HEK293T (cell line): ENCODE measurements around the gene GPR25.

ENCODE experiments used
- CTCF ChIA-PET: fragments of 350-600 bp; formaldehyde crosslinking; extraction: SDS; loops from one replicate; lab custom pipeline; 2021; ENCODE audit warnings: antibody characterized with exemption, inconsistent platforms; lab: Yijun Ruan, JAX
- POLR2A ChIA-PET: fragments of 350-600 bp; formaldehyde crosslinking; extraction: SDS; loops from one replicate; lab custom pipeline; 2020; ENCODE audit warnings: antibody characterized with exemption, inconsistent platforms; lab: Yijun Ruan, JAX
- DNase-seq: peaks from one replicate; pipeline ENCODE4 v3.0.0; 2012; ENCODE audit warnings: mixed read lengths; ENCODE audit errors: extremely low spot score
- ARNT ChIP-seq: fragments of 450-650 bp; IDR thresholded peaks from 2 replicates; pipeline ENCODE4 v1.6.1; 2017; ENCODE audit warnings: mild to moderate bottlenecking
- BHLHE40 ChIP-seq: fragments of 450-650 bp; IDR thresholded peaks from 2 replicates; pipeline ENCODE4 v1.6.1; 2016; ENCODE audit warnings: mild to moderate bottlenecking, moderate library complexity, borderline replicate concordance
- CTBP1 ChIP-seq: fragments of 450-650 bp; IDR thresholded peaks from 2 replicates; pipeline ENCODE4 v1.6.1; 2016; ENCODE audit warnings: borderline replicate concordance
- ELF4 ChIP-seq: fragments of 450-650 bp; IDR thresholded peaks from 2 replicates; pipeline ENCODE4 v1.6.1; 2017; ENCODE audit warnings: antibody characterized with exemption
- FOXA1 ChIP-seq: fragments of 450-650 bp; IDR thresholded peaks from 2 replicates; pipeline ENCODE4 v1.6.1; 2016; ENCODE audit warnings: mild to moderate bottlenecking
- FOXK2 ChIP-seq: fragments of 450-650 bp; IDR thresholded peaks from 2 replicates; pipeline ENCODE4 v1.6.1; 2016; ENCODE audit warnings: mild to moderate bottlenecking
- FOXM1 ChIP-seq: fragments of 450-650 bp; IDR thresholded peaks from 2 replicates; pipeline ENCODE4 v1.6.1; 2017; ENCODE audit warnings: mild to moderate bottlenecking, borderline replicate concordance
- HDGF ChIP-seq: fragments of 450-650 bp; IDR thresholded peaks from 2 replicates; pipeline ENCODE4 v1.6.1; 2017; ENCODE audit warnings: antibody characterized with exemption, borderline replicate concordance
- L3MBTL2 ChIP-seq: fragments of 450-650 bp; conservative IDR thresholded peaks from 2 replicates; pipeline ENCODE4 v1.6.1; 2016; ENCODE audit warnings: mild to moderate bottlenecking
- LEF1 ChIP-seq: fragments of 450-650 bp; IDR thresholded peaks from 2 replicates; pipeline ENCODE4 v1.6.1; 2017; ENCODE audit warnings: mild to moderate bottlenecking, borderline replicate concordance
- NFRKB ChIP-seq: fragments of 450-650 bp; IDR thresholded peaks from 2 replicates; pipeline ENCODE4 v1.6.1; 2016; ENCODE audit warnings: mild to moderate bottlenecking, moderate library complexity
- PKNOX1 ChIP-seq: fragments of 450-650 bp; IDR thresholded peaks from 2 replicates; pipeline ENCODE4 v1.6.1; 2016
- SP1 ChIP-seq: fragments of 450-650 bp; IDR thresholded peaks from 2 replicates; pipeline ENCODE4 v1.6.1; 2017
- SUZ12 ChIP-seq: fragments of 450-650 bp; IDR thresholded peaks from 2 replicates; pipeline ENCODE4 v1.6.1; 2016; ENCODE audit warnings: mild to moderate bottlenecking
- TARDBP ChIP-seq: fragments of 450-650 bp; IDR thresholded peaks from 2 replicates; pipeline ENCODE4 v1.6.1; 2016
- ZNF384 ChIP-seq: fragments of 450-650 bp; IDR thresholded peaks from 2 replicates; pipeline ENCODE4 v1.6.1; 2016

GPR25 gene

DNA sequence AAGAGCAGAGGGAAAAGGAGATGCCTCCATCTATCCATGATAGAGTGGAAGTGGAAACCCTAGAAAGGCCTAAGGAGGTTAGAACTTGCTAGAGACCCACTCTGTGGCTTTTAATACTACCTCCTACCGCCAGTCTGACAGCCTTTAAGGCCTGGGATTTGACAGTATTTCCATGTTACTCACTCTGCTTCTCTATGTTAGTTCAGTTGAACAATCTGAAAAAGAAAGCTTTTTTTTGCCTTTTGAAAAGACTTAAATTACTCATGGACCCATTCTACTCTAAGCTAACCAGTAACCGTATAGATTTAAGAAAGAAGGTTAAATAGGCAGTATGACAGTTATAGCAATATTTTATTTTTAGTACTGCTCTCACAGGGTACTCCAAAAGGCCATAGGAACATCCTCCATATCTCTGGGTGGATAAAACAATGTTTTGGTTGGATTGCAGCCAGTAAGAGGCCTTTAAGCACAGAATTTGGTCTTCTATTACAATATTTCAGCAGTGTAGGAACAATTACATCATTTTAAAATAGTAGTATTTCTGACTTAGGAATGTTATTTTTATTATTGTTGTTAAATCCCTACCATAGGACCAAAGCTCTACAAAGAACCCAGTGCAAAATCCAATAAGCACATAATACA lies 15.9 kb upstream of the GPR25 start:
- POLR2A ChIA-PET, result no interaction called here
- CTCF ChIA-PET, result no interaction called here

DNA sequence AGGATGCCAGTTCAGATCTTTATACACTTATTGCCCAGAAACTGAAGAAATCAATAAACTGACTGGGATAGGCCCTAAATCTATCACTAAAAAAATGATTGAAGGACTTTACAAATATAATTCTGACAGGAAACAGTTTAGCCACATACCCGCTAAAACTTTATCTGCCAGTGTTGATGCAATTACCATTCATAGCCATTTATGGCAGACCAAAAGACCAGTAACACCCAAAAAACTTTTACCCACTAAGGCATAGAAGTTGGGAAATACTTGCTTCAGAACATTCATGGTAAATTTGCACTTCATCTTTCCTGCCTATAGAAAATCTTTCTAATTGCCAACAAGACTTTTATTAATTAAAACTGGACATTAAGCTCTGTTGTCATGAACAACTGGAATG lies 15.0 kb upstream of the GPR25 start:
- no peak for DNase-seq
- ChIA-PET CTCF (no interaction called here), POLR2A (no interaction called here)
- no peak for TF ChIP-seq ZNF384
- no peak for TF ChIP-seq ELF4
- no peak for TF ChIP-seq TARDBP
- TF ChIP-seq FOXM1, result no peak
- TF ChIP-seq LEF1, result no peak
- no peak for TF ChIP-seq L3MBTL2
- TF ChIP-seq FOXK2, result no peak
- no peak for TF ChIP-seq NFRKB
- TF ChIP-seq HDGF, result no peak
- TF ChIP-seq ARNT, result no peak
- no peak for TF ChIP-seq FOXA1
- TF ChIP-seq CTBP1, result no peak
- no peak for TF ChIP-seq BHLHE40

More for the DNA sequence above, 15.9 kb upstream of the GPR25 start:
- no peak for DNase-seq
- no peak for TF ChIP-seq BHLHE40
- no peak for TF ChIP-seq NFRKB
- no peak for TF ChIP-seq TARDBP
- no peak for TF ChIP-seq PKNOX1
- no peak for TF ChIP-seq CTBP1
- no peak for TF ChIP-seq ZNF384
- no peak for TF ChIP-seq FOXK2
- no peak for TF ChIP-seq ELF4
- no peak for TF ChIP-seq L3MBTL2
- no peak for TF ChIP-seq SP1
- TF ChIP-seq ARNT, result no peak
- no peak for TF ChIP-seq HDGF
- TF ChIP-seq LEF1, result no peak
- TF ChIP-seq SUZ12, result no peak
- no peak for TF ChIP-seq FOXM1
- TF ChIP-seq FOXA1, result no peak

GRCh38 chr1:200861937-200862647 lies 10.7 kb upstream of the GPR25 start:
- no peak for DNase-seq
- ChIA-PET CTCF (no interaction called here), POLR2A (no interaction called here)
- TF ChIP-seq NFRKB (no peak), FOXM1 (no peak), SUZ12 (no peak), HDGF (no peak), ELF4 (no peak)

- ChIA-PET CTCF (no interaction called here), POLR2A (no interaction called here)
- no peak for DNase-seq
- TF ChIP-seq LEF1 (no peak), TARDBP (no peak), HDGF (no peak)
These were observed 9.9 kb upstream of the GPR25 start for GRCh38 chr1:200862713-200863415.

GRCh38 chr1:200866116-200866515 lies 6.7 kb upstream of the GPR25 start:
- POLR2A ChIA-PET, result interaction anchor here (0.9 kb wide), 1 partner anchor 25 kb away, joined by 3 read pairs; no protein-coding TSS in a partner anchor

GRCh38 chr1:200866521-200866920 lies 6.3 kb upstream of the GPR25 start:
- POLR2A ChIA-PET, result no interaction called here

More at GRCh38 chr1:200866116-200866515, 6.7 kb upstream of the GPR25 start:
- CTCF ChIA-PET, result no interaction called here
- DNase-seq, result no peak
- no peak for TF ChIP-seq FOXM1

More at GRCh38 chr1:200866521-200866920, 6.3 kb upstream of the GPR25 start:
- TF ChIP-seq HDGF (no peak), ARNT (no peak), NFRKB (no peak), FOXA1 (no peak), L3MBTL2 (no peak), BHLHE40 (no peak), LEF1 (no peak), FOXK2 (no peak), PKNOX1 (no peak), CTBP1 (no peak), SUZ12 (no peak), ELF4 (no peak), TARDBP (no peak), FOXM1 (no peak), SP1 (no peak)
- DNase-seq, result no peak
- CTCF ChIA-PET, result no interaction called here
